ENCODE measurements around the gene SEC24B.

DNA sequence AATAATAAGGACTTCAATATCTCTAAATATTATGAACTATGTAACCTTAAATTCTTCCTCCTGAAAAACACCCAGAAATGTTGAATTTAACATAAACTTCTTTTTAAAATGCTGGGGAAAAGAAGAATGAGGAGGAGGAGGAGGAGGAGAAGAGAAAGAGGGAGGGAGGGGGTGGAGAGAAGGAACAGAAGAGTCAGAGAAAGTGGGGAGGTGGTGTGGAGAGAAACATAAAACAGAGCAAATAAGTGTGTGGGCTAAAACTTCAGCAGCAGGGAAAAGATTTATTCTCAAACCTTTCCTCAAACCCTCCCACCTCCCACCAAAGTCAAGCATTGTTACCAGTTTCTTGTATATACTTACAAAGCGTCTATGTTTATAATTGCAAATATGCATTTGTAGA lies 34.7 kb upstream of the SEC24B start:
- no peak for TF ChIP-seq POLR2A (IDR thresholded peaks at IDR 0.05; ENCODE audit: low read depth, low read length)
- TF ChIP-seq, protein P1, sequence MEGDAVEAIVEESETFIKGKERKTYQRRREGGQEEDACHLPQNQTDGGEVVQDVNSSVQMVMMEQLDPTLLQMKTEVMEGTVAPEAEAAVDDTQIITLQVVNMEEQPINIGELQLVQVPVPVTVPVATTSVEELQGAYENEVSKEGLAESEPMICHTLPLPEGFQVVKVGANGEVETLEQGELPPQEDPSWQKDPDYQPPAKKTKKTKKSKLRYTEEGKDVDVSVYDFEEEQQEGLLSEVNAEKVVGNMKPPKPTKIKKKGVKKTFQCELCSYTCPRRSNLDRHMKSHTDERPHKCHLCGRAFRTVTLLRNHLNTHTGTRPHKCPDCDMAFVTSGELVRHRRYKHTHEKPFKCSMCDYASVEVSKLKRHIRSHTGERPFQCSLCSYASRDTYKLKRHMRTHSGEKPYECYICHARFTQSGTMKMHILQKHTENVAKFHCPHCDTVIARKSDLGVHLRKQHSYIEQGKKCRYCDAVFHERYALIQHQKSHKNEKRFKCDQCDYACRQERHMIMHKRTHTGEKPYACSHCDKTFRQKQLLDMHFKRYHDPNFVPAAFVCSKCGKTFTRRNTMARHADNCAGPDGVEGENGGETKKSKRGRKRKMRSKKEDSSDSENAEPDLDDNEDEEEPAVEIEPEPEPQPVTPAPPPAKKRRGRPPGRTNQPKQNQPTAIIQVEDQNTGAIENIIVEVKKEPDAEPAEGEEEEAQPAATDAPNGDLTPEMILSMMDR (IDR thresholded peaks at IDR 0.05; ENCODE audit: extremely low read depth in 1 of 2, insufficient read depth in 1 of 2, low read depth in 1 of 2, low read length in 2 of 2) = no peak
- no peak for TF ChIP-seq MYC (IDR thresholded peaks at IDR 0.05; ENCODE audit: low read depth, low read length)
- TF ChIP-seq, protein P2, sequence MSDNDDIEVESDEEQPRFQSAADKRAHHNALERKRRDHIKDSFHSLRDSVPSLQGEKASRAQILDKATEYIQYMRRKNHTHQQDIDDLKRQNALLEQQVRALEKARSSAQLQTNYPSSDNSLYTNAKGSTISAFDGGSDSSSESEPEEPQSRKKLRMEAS (IDR thresholded peaks at IDR 0.05; ENCODE audit: insufficient read depth, insufficient read length) = no peak
- no peak for TF ChIP-seq EZH2 (IDR thresholded peaks at IDR 0.05; ENCODE audit: borderline replicate concordance, low read depth, low read length, severe bottlenecking)
- TF ChIP-seq POLR2AphosphoS5 (IDR thresholded peaks at IDR 0.05; ENCODE audit: insufficient read depth, low read depth, low read length) = no peak
- TF ChIP-seq FOS (IDR thresholded peaks at IDR 0.05; ENCODE audit: borderline replicate concordance, insufficient read depth, low read length) = no peak
